H4 (cell line): Measurements from ENCODE around the gene FEM1A. TPM values are rescaled to one million over a fixed set of nuclear protein-coding genes. Genes with fewer than 3 reads are reported as not detected.

Source experiments
- DNase-seq: peaks from one replicate; pipeline ENCODE4 v3.0.0-alpha.2; 2015; ENCODE audit warnings: low spot score
- total RNA-seq: library from RNA; depleted of rRNA; stranded (reverse); fragments of >200 nt; shearing (Covaris generic); gene quantifications from 2 replicates; pipeline ENCODE4 v1.2.3, GENCODE V29; 2014; rRNA removed

Gene FEM1A
- total RNA-seq, 1 experiment from 2014 or later = 6.0 TPM

DNA sequence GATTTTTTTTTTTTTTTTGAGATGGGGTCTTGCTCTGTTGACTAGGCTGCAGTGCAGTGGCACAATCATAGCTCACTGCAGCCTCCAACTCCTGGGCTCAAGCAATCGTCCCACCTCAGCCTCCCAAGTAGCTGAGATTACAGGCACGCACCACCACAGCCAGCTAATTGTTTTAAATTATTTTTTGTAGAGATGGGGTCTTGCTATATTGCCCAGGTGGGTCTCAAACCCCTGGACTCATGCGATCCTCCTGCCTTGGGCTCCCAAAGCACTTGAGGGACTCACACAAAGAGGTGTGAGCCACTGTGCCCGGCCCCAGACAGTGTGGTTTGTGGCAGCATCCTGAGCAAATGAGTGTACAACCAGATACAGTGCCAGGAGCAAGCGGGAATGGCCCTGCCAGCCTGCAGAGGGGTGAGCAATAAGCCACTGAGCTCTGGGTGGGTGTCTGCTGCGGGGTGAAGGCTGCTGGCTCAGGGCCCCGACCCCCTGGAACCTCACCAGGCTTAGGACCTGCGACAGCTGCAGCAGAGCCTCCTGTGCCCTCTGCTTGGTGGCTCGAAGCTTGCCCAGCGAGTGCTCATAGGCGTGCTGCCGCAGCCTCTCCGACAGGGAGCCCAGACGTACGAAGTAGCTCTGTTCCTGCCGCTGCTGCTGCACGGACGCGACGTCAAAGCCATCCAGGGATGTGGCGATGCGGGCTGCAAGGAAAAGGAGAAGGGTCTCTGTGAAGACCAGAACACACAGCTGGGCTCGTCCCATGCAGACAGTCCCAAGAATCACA is 55.8 kb downstream of the FEM1A start:
- no peak for DNase-seq

GRCh38 chr19:4849019-4849418 is 57.5 kb downstream of the FEM1A start:
- no peak for DNase-seq

Other genes with a start within 250 kb of the FEM1A start
- 7.5 and 8.4 TPM in 2 replicates for gene SEMA6B, start 232.1 kb upstream of the FEM1A start, total RNA-seq
- gene TNFAIP8L1, start 152.2 kb upstream of the FEM1A start, total RNA-seq = 2.7 and 2.8 TPM in 2 replicates
- 165 and 192 TPM in 2 replicates for gene MYDGF, start 121.4 kb upstream of the FEM1A start, total RNA-seq
- 27.7 and 47.5 TPM in 2 replicates for gene DPP9, start 67.9 kb upstream of the FEM1A start, total RNA-seq
- 0.49 and 0.64 TPM in 2 replicates for gene TICAM1, start 40.0 kb downstream of the FEM1A start, total RNA-seq
- gene PLIN3, start 75.9 kb downstream of the FEM1A start, total RNA-seq = 86.6 and 92.1 TPM in 2 replicates
- gene ARRDC5, start 111.2 kb downstream of the FEM1A start, total RNA-seq = not detected in 2 replicates
- gene UHRF1, start 117.8 kb downstream of the FEM1A start, total RNA-seq = 26.9 and 35.8 TPM in 2 replicates
- gene KDM4B, start 177.4 kb downstream of the FEM1A start, total RNA-seq = 4.6 and 7.2 TPM in 2 replicates